OCI-LY1 (cell line): ENCODE data around the gene CCDC150.

ENCODE experiments used
- CTCF ChIP-seq: fragments of 200-600 bp; sonication (generic), shearing (Covaris generic); IDR thresholded peaks from 2 replicates; pipeline ENCODE4 v1.5.1; 2017; ENCODE audit warnings: mild to moderate bottlenecking, antibody characterized with exemption, low read length, moderate library complexity, mixed read lengths
- EZH2 ChIP-seq: fragments of 200-600 bp; sonication (generic), shearing (Covaris generic); IDR thresholded peaks from 2 replicates; pipeline ENCODE4 v1.8.0; 2017; ENCODE audit warnings: borderline replicate concordance, mixed run types, mild to moderate bottlenecking, antibody characterized with exemption, low read length, moderate library complexity, mixed read lengths

GRCh38 chr2:196591621-196592022 is 47.9 kb upstream of the CCDC150 start:
- no peak for TF ChIP-seq CTCF
- TF ChIP-seq EZH2: no peak
